ENCODE data around the gene SETD1A. TPM values are rescaled to one million over a fixed set of nuclear protein-coding genes. Genes with fewer than 3 reads are reported as not detected.
A peak's percentile ranks its signal among the peaks of the same experiment; 100 is the strongest.

Gene SETD1A
- total and polyA plus RNA-seq, 7 experiments from 2014 or later = 1.3 to 47.2 (median 32.9) TPM

DNA sequence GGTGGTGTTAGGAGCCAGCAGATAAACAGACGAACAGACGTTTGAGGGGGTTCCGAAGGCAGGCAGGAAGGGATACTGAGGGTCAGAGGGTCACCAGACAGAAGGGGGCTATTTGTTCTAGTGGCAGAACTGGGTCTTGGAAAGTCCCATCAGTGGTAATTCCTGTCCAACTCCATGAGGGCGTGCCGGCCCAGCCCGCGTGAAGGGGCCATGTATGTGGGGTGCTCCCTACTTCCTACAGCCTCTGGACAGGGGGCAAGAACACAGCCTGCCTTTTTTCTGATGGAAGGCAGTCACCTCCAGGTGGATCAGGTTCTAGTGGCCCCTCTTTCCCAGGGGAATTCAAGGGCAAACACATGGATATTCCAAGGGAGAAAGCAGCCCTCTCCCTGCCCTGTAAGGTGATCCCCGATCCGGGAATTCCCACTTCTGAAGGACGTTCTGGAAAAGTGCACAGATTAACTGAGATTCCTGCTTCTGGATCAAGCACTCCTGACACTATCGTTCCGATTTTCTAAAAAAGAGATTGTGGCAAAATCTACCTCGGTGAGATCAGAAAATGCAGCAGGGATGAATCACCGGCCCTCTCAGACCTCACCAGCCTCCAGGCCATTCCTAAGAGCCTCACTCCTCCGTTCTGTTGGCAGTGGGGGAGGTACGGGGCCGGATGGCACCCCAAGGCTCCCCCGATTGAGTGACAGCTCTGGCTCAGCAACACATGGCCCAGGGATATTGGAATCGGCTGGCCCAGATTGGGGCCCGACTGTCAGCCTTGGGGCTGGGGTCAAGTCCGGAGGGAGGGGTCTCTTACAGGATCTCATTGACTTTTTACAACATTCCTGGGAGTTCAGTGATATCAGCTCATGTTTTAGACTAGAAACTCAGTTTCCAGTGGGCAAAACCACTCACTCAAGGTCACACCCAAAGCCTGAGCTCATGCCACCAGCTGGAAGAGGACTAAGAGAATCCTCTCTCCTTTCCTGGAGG is 40.5 kb downstream of the SETD1A start:
- H3K36me3 Mint-ChIP-seq = no peaks in the 10 kb centered on the region
- DNase-seq (no peak), ATAC-seq (no peak)
- peaks cover 0 to 3% (median 0%) of the 10 kb centered on the region in 5 donors for H3K27me3 Mint-ChIP-seq
- H3K27ac Mint-ChIP-seq = peak overlapping the region in 1 of 9 donors; percentile 21
- Histone ChIP-seq H3K27ac (ENCODE audit: low read depth, low read length) (peak overlapping the region; percentile 46), H3K9me3 (ENCODE audit: control insufficient read depth in 2 of 3, low read length in 3 of 3) (no peaks in the 10 kb centered on the region), H3K36me3 (ENCODE audit: control insufficient read depth in 2 of 3, insufficient read depth in 3 of 3, low read length in 3 of 3) (no peaks in the 10 kb centered on the region), H3K4me3 (ENCODE audit: low read length) (peak overlapping the region; percentile 78), H3K27me3 (ENCODE audit: control insufficient read depth in 2 of 2, insufficient read depth in 2 of 2, low read length in 2 of 2) (no peaks in the 10 kb centered on the region), H3K4me1 (ENCODE audit: control insufficient read depth in 2 of 2, insufficient read depth in 2 of 2, low read length in 2 of 2) (peaks cover 5 to 11% of the 10 kb centered on the region in 2 donors)
- POLR2A ChIA-PET = interaction anchor here (1.2 kb wide), 1 partner anchor 179 kb away, joined by 3 read pairs; no protein-coding TSS in a partner anchor
- CTCF ChIA-PET = interaction anchor here (0.6 to 1.2 kb wide), 2 partner anchors 15 to 221 kb away, joined by 3 read pairs; no protein-coding TSS in a partner anchor
- peaks cover 0 to 9% (median 6%) of the 10 kb centered on the region in 7 donors for H3K4me1 Mint-ChIP-seq
- intact Hi-C loops (cut with micrococcal nuclease) = loop anchor here (1.0 to 5.0 kb wide), 8 partner anchors 12 to 461 kb away; partner anchors contain the start of genes SETD1A (in 2 of the 2), STX4 (in 2 of the 2), ZNF646 (in 2 of the 2) and ZNF668 (in 2 of the 2)
- H3K4me3 Mint-ChIP-seq = peak overlapping the region; percentile 25 to 90 (median 76)
- H3K9me3 Mint-ChIP-seq = no peaks in the 10 kb centered on the region

- peaks cover 5 to 11% of the 10 kb centered on the region in 2 donors for H3K4me1 ChIP-seq (ENCODE audit: control insufficient read depth in 2 of 2, insufficient read depth in 2 of 2, low read length in 2 of 2)
- H3K4me1 Mint-ChIP-seq = peaks cover 0 to 9% (median 6%) of the 10 kb centered on the region in 7 donors
- peak overlapping the region in 1 of 9 donors; percentile 51 for H3K27ac Mint-ChIP-seq
- DNase-seq = no peak
- CTCF ChIA-PET = interaction anchor here (0.6 kb wide), 1 partner anchor 220 kb away, joined by 3 read pairs; no protein-coding TSS in a partner anchor
- no peaks in the 10 kb centered on the region for H3K36me3 ChIP-seq (ENCODE audit: control insufficient read depth in 2 of 3, insufficient read depth in 3 of 3, low read length in 3 of 3)
- H3K4me3 Mint-ChIP-seq = no peak overlapping the region
- no peaks in the 10 kb centered on the region for H3K9me3 Mint-ChIP-seq
- peaks cover 0 to 3% (median 0%) of the 10 kb centered on the region in 5 donors for H3K27me3 Mint-ChIP-seq
- H3K4me3 ChIP-seq (ENCODE audit: low read length) = no peak overlapping the region
- POLR2A ChIA-PET = interaction anchor here (0.7 to 1.2 kb wide), 4 partner anchors 13 to 205 kb away, joined by 3 read pairs; no protein-coding TSS in a partner anchor
- no peaks in the 10 kb centered on the region for H3K36me3 Mint-ChIP-seq
- intact Hi-C loops (cut with micrococcal nuclease) = loop anchor here in 1 of 2 donors (5.0 kb wide), 1 partner anchor 42 kb away; the partner anchor contains the start of gene SETD1A
- ATAC-seq = no peak
- no peaks in the 10 kb centered on the region for H3K9me3 ChIP-seq (ENCODE audit: control insufficient read depth in 2 of 3, low read length in 3 of 3)
- H3K27me3 ChIP-seq (ENCODE audit: control insufficient read depth in 2 of 2, insufficient read depth in 2 of 2, low read length in 2 of 2) = no peaks in the 10 kb centered on the region
- H3K27ac ChIP-seq (ENCODE audit: low read depth, low read length) = no peak overlapping the region
Measured at GRCh38 chr16:30998852-30999761, 41.6 kb downstream of the SETD1A start.

DNA sequence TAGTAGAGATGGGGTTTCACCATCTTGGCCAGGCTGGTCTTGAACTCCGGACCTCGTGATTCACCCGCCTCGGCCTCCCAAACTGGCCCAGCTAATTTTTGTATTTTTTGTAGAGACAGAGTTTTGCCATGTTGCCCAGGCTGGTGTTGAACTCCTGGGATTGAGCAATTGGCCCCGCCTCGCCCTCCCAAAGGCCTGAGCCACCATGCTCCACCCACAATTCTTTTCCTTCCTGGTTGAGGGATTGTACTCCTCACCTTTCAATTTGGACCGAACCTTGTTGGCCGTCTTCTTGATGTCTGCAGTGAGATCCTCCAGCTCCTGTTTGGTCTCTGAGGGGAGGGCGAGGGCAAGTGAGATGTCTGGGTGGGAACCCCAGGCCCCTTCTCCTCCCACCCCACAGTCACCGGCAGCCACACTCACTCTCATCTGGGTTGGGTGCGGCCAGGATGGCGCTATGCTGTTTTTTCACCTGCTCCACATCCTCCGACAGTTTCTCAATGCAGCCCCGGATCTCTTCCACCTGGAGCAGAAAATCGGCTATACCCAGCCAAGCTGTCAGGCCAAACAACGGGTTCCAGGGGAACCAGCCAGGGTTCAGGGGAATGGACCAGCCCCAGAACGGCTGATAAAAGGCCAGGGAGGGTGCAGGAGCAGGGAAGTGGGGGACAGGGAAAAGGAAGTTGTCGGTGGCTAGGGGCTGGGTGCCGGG is 43.3 kb downstream of the SETD1A start:
- H3K9me3 ChIP-seq (ENCODE audit: control insufficient read depth in 2 of 3, low read length in 3 of 3) = no peaks in the 10 kb centered on the region
- Mint-ChIP-seq H3K36me3 (no peaks in the 10 kb centered on the region), H3K4me1 (peaks cover 0 to 9% (median 4%) of the 10 kb centered on the region in 7 donors), H3K9me3 (no peaks in the 10 kb centered on the region), H3K27me3 (peaks cover 0 to 5% (median 0%) of the 10 kb centered on the region in 5 donors), H3K4me3 (no peak overlapping the region), H3K27ac (no peak overlapping the region)
- DNase-seq (no peak), ATAC-seq (no peak)
- H3K4me1 ChIP-seq (ENCODE audit: control insufficient read depth in 2 of 2, insufficient read depth in 2 of 2, low read length in 2 of 2) = peaks cover 5 to 11% of the 10 kb centered on the region in 2 donors
- H3K27ac ChIP-seq (ENCODE audit: low read depth, low read length) = no peak overlapping the region
- no peaks in the 10 kb centered on the region for H3K36me3 ChIP-seq (ENCODE audit: control insufficient read depth in 2 of 3, insufficient read depth in 3 of 3, low read length in 3 of 3)
- H3K4me3 ChIP-seq (ENCODE audit: low read length) = no peak overlapping the region
- ChIA-PET POLR2A (interaction anchor here (0.7 kb wide), 1 partner anchor 203 kb away, joined by 3 read pairs; no protein-coding TSS in a partner anchor), CTCF (no interaction called here)
- H3K27me3 ChIP-seq (ENCODE audit: control insufficient read depth in 2 of 2, insufficient read depth in 2 of 2, low read length in 2 of 2) = no peaks in the 10 kb centered on the region
- intact Hi-C loops (cut with micrococcal nuclease) = no loop called here

GRCh38 chr16:31001507-31002249 is 44.1 kb downstream of the SETD1A start:
- ATAC-seq = no peak
- H3K4me3 ChIP-seq (ENCODE audit: low read length) = no peak overlapping the region

GRCh38 chr16:31002250-31002700 is 44.7 kb downstream of the SETD1A start:
- Histone ChIP-seq H3K9me3 (ENCODE audit: control insufficient read depth in 2 of 3, low read length in 3 of 3) (no peaks in the 10 kb centered on the region), H3K27ac (ENCODE audit: low read depth, low read length) (no peak overlapping the region), H3K4me1 (ENCODE audit: control insufficient read depth in 2 of 2, insufficient read depth in 2 of 2, low read length in 2 of 2) (peaks cover 0 to 4% of the 10 kb centered on the region in 2 donors), H3K4me3 (ENCODE audit: low read length) (no peak overlapping the region), H3K27me3 (ENCODE audit: control insufficient read depth in 2 of 2, insufficient read depth in 2 of 2, low read length in 2 of 2) (no peaks in the 10 kb centered on the region), H3K36me3 (ENCODE audit: control insufficient read depth in 2 of 3, insufficient read depth in 3 of 3, low read length in 3 of 3) (no peaks in the 10 kb centered on the region)
- DNase-seq (no peak), ATAC-seq (no peak)
- H3K36me3 Mint-ChIP-seq = no peaks in the 10 kb centered on the region
- peaks cover 0 to 13% (median 0%) of the 10 kb centered on the region in 5 donors for H3K27me3 Mint-ChIP-seq
- H3K4me1 Mint-ChIP-seq = peaks cover 0 to 4% (median 0%) of the 10 kb centered on the region in 7 donors
- no peaks in the 10 kb centered on the region for H3K9me3 Mint-ChIP-seq
- POLR2A ChIA-PET = no interaction called here
- no peak overlapping the region for H3K4me3 Mint-ChIP-seq
- intact Hi-C loops (cut with micrococcal nuclease) = no loop called here
- CTCF ChIA-PET = no interaction called here
- no peak overlapping the region for H3K27ac Mint-ChIP-seq

More at GRCh38 chr16:31001507-31002249, 44.1 kb downstream of the SETD1A start:
- H3K4me3 Mint-ChIP-seq = no peak overlapping the region
- peaks cover 0 to 11% (median 0%) of the 10 kb centered on the region in 5 donors for H3K27me3 Mint-ChIP-seq
- Histone ChIP-seq H3K9me3 (ENCODE audit: control insufficient read depth in 2 of 3, low read length in 3 of 3) (no peaks in the 10 kb centered on the region), H3K27me3 (ENCODE audit: control insufficient read depth in 2 of 2, insufficient read depth in 2 of 2, low read length in 2 of 2) (no peaks in the 10 kb centered on the region), H3K27ac (ENCODE audit: low read depth, low read length) (no peak overlapping the region), H3K4me1 (ENCODE audit: control insufficient read depth in 2 of 2, insufficient read depth in 2 of 2, low read length in 2 of 2) (peaks cover 2 to 8% of the 10 kb centered on the region in 2 donors), H3K36me3 (ENCODE audit: control insufficient read depth in 2 of 3, insufficient read depth in 3 of 3, low read length in 3 of 3) (no peaks in the 10 kb centered on the region)
- POLR2A ChIA-PET = no interaction called here
- CTCF ChIA-PET = no interaction called here
- intact Hi-C loops (cut with micrococcal nuclease) = no loop called here
- H3K36me3 Mint-ChIP-seq = no peaks in the 10 kb centered on the region
- peaks cover 0 to 6% (median 0%) of the 10 kb centered on the region in 7 donors for H3K4me1 Mint-ChIP-seq
- no peaks in the 10 kb centered on the region for H3K9me3 Mint-ChIP-seq
- no peak for DNase-seq
- no peak overlapping the region for H3K27ac Mint-ChIP-seq
